Astrocyte of the spinal cord (primary cell): ENCODE measurements around the gene MYMX.
A peak's percentile ranks its signal among the peaks of the same experiment; 100 is the strongest.

Experiments
- DNase-seq: peaks from one replicate; pipeline ENCODE4 v3.0.0; 2011; ENCODE audit warnings: low read depth, low spot score
- H3K4me3 ChIP-seq: 2 replicates; pipeline ENCODE4 v1.5.1; 2011; ENCODE audit warnings: low read depth, mild to moderate bottlenecking, low read length, moderate library complexity
- CTCF ChIP-seq: IDR thresholded peaks from 2 replicates; pipeline ENCODE4 v1.5.1; 2012; ENCODE audit warnings: low read depth, mild to moderate bottlenecking, low read length, inconsistent platforms
- in situ Hi-C: cut with HindIII; loops from 2 replicates; pipeline ENCODE4 v1.10.0; 2017; ENCODE audit warnings: low sequenced_read_pairs

The MYMX gene

GRCh38 chr6:44260451-44261297 is 43.9 kb downstream of the MYMX start:
- no peak overlapping the region for H3K4me3 ChIP-seq
- TF ChIP-seq CTCF = no peak
- in situ Hi-C loops = no loop called here
- DNase-seq = no peak

GRCh38 chr6:44261581-44261980 is 44.9 kb downstream of the MYMX start:
- in situ Hi-C loops = no loop called here
- no peak for TF ChIP-seq CTCF
- no peak overlapping the region for H3K4me3 ChIP-seq
- DNase-seq = no peak

DNA sequence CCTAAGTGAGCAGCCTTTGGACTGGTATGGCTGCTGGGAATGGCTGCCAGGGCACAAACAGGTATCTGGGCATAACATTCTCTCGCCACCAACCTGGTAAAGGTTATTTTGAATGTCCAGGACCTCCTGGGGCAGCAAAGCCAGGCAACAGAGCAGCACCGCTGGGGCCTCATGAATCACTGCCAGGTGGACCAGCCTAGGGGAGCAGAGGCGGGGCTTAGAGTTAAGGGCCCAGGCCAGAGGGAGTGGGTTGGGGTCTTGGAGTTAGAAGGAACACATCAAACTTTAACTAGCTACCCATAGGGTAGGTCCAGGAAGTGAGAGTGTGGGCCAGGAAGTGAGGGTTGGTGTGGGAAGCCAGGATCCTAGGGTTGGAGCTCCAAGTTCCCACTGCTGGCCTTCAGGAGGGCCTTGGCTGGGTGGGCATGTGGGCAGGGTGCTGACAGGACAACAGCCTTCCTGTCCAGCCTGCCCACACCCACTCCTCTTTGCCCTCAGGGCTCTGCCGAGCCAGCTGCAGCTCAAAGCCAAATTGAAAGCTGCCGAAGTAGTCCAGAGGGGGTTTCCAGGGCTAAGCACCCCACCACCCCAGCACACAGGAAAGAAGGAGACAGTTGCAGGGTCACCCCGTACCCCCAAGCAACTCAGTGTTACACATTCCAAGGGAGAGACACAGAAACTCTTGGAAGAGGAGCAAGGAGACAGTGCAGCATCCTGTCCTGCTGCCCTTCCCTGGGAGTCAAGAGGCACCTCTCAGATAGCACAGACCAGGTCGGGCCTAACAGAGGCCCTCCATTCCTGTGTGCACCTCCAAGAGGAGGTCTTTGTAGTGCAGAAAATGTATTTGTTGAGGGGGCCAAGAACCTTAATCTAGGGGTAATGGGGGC is 46.0 kb downstream of the MYMX start:
- no peak for TF ChIP-seq CTCF
- in situ Hi-C loops = no loop called here
- H3K4me3 ChIP-seq = peak overlapping the region; percentile 10
- DNase-seq = no peak

GRCh38 chr6:44263354-44264100 is 46.8 kb downstream of the MYMX start:
- peak overlapping the region; percentile 74 for H3K4me3 ChIP-seq
- no peak for TF ChIP-seq CTCF
- in situ Hi-C loops = no loop called here
- DNase-seq = no peak

GRCh38 chr6:44264154-44265006 is 47.7 kb downstream of the MYMX start:
- DNase-seq = no peak
- H3K4me3 ChIP-seq = peak overlapping the region; percentile 74
- TF ChIP-seq CTCF = no peak
- in situ Hi-C loops = no loop called here
